ENCODE measurements around the gene UBE2L3. TPM values are rescaled to one million over a fixed set of nuclear protein-coding genes. Genes with fewer than 3 reads are reported as not detected.

The UBE2L3 gene
- total and polyA plus RNA-seq, 2 donors (not counting 1 experiment from before 2014, with no cell fraction given) = 13.5 to 30.9 TPM

DNA sequence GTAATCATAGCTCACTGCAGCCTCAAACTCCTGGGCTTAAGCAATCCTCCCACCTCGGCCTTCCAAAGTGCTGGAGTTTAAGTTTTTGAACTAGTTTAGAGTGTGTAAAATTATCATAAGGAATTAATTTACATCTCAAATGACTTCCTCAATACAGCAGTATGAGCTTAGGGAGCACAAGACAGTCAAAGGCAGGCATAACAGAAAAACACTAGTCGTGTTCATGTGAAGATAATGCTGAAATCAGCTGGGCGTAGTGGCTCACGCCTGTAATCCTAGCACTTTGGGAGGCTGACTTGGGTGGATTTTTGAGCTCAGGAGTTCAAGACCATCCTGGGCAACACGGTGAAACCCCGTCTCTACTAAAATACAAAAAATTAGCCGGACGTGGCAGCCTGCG, 36.5 kb downstream of the UBE2L3 start:
- Histone ChIP-seq H3K27me3 (replicated peaks in 1 of 4; ENCODE audit: control extremely low read depth in 1 of 4, control insufficient read depth in 3 of 4, insufficient read depth in 4 of 4, low read length in 3 of 4) (no peaks in the 10 kb centered on the region), H3K4me2 (replicated peaks; ENCODE audit: low read depth, low read length, poor library complexity, severe bottlenecking) (no peak overlapping the region), H3K36me3 (replicated peaks in 1 of 2; ENCODE audit: control extremely low read depth in 1 of 2, control insufficient read depth in 1 of 2, extremely low read depth in 1 of 2, insufficient read depth in 2 of 2, low read length in 1 of 2) (peaks cover 1 to 24% of the 10 kb centered on the region in 2 experiments), H3K4me1 (ENCODE audit: control insufficient read depth in 2 of 2, insufficient read depth in 2 of 2, low read length in 2 of 2) (peaks cover 4 to 11% of the 10 kb centered on the region in 2 donors), H3K79me2 (ENCODE audit: control insufficient read depth, insufficient read depth, low read length) (peaks cover 99% of the 10 kb centered on the region), H3K4me3 (ENCODE audit: control extremely low read depth in 1 of 5, extremely low read depth in 1 of 5, insufficient read depth in 1 of 5, low read depth in 2 of 5, low read length in 4 of 5) (no peak overlapping the region), H2AFZ (ENCODE audit: insufficient read depth, low read depth, low read length, poor library complexity, severe bottlenecking) (no peak overlapping the region), H3K27ac (ENCODE audit: low read length in 2 of 2) (no peak overlapping the region), H4K20me1 (ENCODE audit: control insufficient read depth, insufficient read depth, low read length, poor library complexity, severe bottlenecking) (peaks cover 90% of the 10 kb centered on the region), H3K9ac (ENCODE audit: low read length) (no peak overlapping the region), H3K9me3 (ENCODE audit: control extremely low read depth in 1 of 3, control insufficient read depth in 2 of 3, insufficient read depth in 1 of 3, low read length in 2 of 3) (no peaks in the 10 kb centered on the region)
- H3K4me1 Mint-ChIP-seq = peaks cover 36% of the 10 kb centered on the region
- DNase-seq (no peak), ATAC-seq (ENCODE audit: low read depth) (no peak)
- 91% methylated on average over 8 of the region's 9 CpGs for WGBS (ENCODE audit: insufficient coverage)
- ChIA-PET POLR2A (interaction anchor here (0.7 kb wide), 1 partner anchor 13 kb away, joined by 5 read pairs; no protein-coding TSS in a partner anchor), CTCF (interaction anchor here (0.6 kb wide), 2 partner anchors 22 to 45 kb away, joined by 3 to 5 read pairs; no protein-coding TSS in a partner anchor)
- no peak overlapping the region for H3K27ac Mint-ChIP-seq
- H3K9me3 Mint-ChIP-seq (ENCODE audit: insufficient read depth) = no peaks in the 10 kb centered on the region
- H3K27me3 Mint-ChIP-seq = no peaks in the 10 kb centered on the region
- TF ChIP-seq EZH2 (IDR thresholded peaks at IDR 0.05; ENCODE audit: borderline replicate concordance, insufficient read depth, low read depth, low read length, poor library complexity, severe bottlenecking) = no peak
- TF ChIP-seq, protein P1, sequence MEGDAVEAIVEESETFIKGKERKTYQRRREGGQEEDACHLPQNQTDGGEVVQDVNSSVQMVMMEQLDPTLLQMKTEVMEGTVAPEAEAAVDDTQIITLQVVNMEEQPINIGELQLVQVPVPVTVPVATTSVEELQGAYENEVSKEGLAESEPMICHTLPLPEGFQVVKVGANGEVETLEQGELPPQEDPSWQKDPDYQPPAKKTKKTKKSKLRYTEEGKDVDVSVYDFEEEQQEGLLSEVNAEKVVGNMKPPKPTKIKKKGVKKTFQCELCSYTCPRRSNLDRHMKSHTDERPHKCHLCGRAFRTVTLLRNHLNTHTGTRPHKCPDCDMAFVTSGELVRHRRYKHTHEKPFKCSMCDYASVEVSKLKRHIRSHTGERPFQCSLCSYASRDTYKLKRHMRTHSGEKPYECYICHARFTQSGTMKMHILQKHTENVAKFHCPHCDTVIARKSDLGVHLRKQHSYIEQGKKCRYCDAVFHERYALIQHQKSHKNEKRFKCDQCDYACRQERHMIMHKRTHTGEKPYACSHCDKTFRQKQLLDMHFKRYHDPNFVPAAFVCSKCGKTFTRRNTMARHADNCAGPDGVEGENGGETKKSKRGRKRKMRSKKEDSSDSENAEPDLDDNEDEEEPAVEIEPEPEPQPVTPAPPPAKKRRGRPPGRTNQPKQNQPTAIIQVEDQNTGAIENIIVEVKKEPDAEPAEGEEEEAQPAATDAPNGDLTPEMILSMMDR (IDR thresholded peaks at IDR 0.05) = no peak
- intact Hi-C loops (cut with micrococcal nuclease) = no loop called here
- no peak overlapping the region for H3K4me3 Mint-ChIP-seq

DNA sequence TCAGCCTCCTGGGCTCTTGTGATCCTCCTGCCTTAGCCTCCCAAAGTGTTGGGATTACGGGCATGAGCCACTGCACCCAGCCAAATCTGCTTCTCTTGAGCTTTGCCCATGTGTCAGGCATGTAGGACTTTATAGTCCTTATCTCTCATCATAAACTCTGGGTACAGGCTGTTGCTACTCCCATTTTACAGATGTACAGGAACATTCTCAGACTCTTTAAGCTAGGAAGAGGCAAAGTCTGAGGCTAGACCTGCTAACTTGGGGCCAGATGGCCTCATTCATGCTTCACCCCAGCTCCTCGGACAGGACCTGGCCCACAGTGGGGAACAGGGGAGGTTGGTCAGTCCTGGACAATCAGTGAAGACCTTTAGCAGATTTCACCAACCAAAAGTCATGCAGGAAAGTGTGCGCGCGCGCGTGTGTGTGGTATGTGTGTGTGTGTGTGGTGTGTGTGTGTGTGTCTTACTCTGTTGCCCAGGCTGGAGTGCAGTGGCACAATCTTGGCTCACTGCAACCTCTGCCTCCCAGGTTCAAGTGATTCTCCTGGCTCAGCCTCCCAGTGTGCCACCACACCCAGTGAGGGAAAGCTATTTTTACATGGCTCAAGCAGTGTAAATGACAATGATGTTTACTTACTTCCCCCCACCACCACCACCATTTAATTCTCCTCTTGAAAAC, 38.5 kb downstream of the UBE2L3 start:
- TF ChIP-seq, protein P1 (IDR thresholded peaks at IDR 0.05) = no peak
- TF ChIP-seq EZH2 (IDR thresholded peaks at IDR 0.05; ENCODE audit: borderline replicate concordance, insufficient read depth, low read depth, low read length, poor library complexity, severe bottlenecking) = no peak
- 100% methylated on average over 2 of the region's 7 CpGs for WGBS (ENCODE audit: insufficient coverage)
- ChIA-PET CTCF (interaction anchor here (0.9 kb wide), 1 partner anchor 11 kb away, joined by 3 read pairs; no protein-coding TSS in a partner anchor), POLR2A (no interaction called here)
- no peak overlapping the region for H3K4me3 ChIP-seq (ENCODE audit: control extremely low read depth in 1 of 5, extremely low read depth in 1 of 5, insufficient read depth in 1 of 5, low read depth in 2 of 5, low read length in 4 of 5)
- no peak for DNase-seq
- H3K4me1 Mint-ChIP-seq = peaks cover 27% of the 10 kb centered on the region
- intact Hi-C loops (cut with micrococcal nuclease) = no loop called here
- H3K9ac ChIP-seq (ENCODE audit: low read length) = no peak overlapping the region
- no peak for ATAC-seq (ENCODE audit: low read depth)
- H3K79me2 ChIP-seq (ENCODE audit: control insufficient read depth, insufficient read depth, low read length) = peaks cover 99% of the 10 kb centered on the region
- no peak overlapping the region for H3K4me2 ChIP-seq (replicated peaks; ENCODE audit: low read depth, low read length, poor library complexity, severe bottlenecking)
- peaks cover 90% of the 10 kb centered on the region for H4K20me1 ChIP-seq (ENCODE audit: control insufficient read depth, insufficient read depth, low read length, poor library complexity, severe bottlenecking)
- no peaks in the 10 kb centered on the region for H3K9me3 Mint-ChIP-seq (ENCODE audit: insufficient read depth)
- peaks cover 3 to 23% of the 10 kb centered on the region in 2 experiments for H3K36me3 ChIP-seq (replicated peaks in 1 of 2; ENCODE audit: control extremely low read depth in 1 of 2, control insufficient read depth in 1 of 2, extremely low read depth in 1 of 2, insufficient read depth in 2 of 2, low read length in 1 of 2)
- no peaks in the 10 kb centered on the region for H3K27me3 Mint-ChIP-seq
- H3K27me3 ChIP-seq (replicated peaks in 1 of 4; ENCODE audit: control extremely low read depth in 1 of 4, control insufficient read depth in 3 of 4, insufficient read depth in 4 of 4, low read length in 3 of 4) = no peaks in the 10 kb centered on the region
- no peak overlapping the region for H2AFZ ChIP-seq (ENCODE audit: insufficient read depth, low read depth, low read length, poor library complexity, severe bottlenecking)
- H3K4me1 ChIP-seq (ENCODE audit: control insufficient read depth in 2 of 2, insufficient read depth in 2 of 2, low read length in 2 of 2) = peaks cover 4 to 9% of the 10 kb centered on the region in 2 donors
- H3K27ac Mint-ChIP-seq = no peak overlapping the region
- no peak overlapping the region for H3K27ac ChIP-seq (ENCODE audit: low read length in 2 of 2)
- H3K9me3 ChIP-seq (ENCODE audit: control extremely low read depth in 1 of 3, control insufficient read depth in 2 of 3, insufficient read depth in 1 of 3, low read length in 2 of 3) = no peaks in the 10 kb centered on the region
- no peak overlapping the region for H3K4me3 Mint-ChIP-seq
